HG03565 (cell line): ENCODE measurements around the gene CRKL.
"Not testable (repeated sequence)": the region's sequence is repeated elsewhere in the genome, so short reads cannot be mapped to it uniquely, and the experiment has no call there.

Experiments used
- ATAC-seq: cut with Tn5 transposase; IDR thresholded peaks from one replicate; pipeline ENCODE4 v1.9.1; 2021; ENCODE audit warnings: mild to moderate bottlenecking, moderate library complexity; ENCODE audit not compliant: unreplicated experiment

Gene CRKL

DNA sequence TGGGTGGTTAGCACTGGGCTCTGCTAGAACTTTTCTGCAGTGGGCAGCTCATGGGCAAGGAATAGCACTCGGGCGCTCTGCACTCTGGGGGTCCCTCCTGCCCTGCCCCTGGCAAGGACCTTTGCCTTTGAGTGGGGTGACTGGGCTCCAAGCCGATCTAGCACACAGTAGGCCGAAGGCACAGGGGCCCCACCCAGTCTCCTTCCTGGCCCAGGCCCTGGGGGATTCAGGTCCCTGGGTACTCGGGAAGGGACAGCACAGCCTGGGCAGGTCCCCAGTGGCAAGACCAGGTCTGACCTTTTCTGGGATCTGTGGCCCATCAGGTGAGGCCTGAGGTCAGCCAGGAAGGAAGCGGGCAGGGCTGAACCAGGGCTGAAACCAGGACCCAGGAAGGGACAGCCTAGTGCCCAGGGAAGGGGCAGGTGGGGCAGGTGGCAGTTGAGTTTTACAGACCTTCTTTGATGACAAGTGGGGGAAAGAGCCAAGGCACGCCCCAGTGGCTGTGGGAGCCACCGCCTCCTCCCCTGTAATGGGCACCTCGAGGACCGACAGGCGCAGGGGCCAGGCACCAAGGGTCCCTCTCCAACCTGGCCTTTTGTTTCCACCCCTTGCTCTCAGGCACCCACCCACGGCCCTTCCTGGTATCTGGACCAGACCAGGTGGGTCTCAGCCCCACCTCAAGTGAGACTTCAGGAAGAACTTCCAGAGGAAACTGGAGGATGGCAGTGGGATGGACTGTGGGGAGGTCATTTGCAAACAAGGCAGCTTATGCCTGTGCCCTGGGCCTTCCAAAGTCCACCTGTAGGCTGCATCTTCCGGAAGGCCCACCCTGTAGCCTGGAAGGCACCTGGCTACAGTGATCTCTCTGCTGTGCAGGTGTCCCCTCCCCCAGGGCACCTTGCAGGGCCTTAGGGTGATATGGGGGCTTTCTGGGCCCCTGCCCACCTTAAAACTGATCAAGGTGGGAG lies 49.0 kb downstream of the CRKL start:
- no peak for ATAC-seq

DNA sequence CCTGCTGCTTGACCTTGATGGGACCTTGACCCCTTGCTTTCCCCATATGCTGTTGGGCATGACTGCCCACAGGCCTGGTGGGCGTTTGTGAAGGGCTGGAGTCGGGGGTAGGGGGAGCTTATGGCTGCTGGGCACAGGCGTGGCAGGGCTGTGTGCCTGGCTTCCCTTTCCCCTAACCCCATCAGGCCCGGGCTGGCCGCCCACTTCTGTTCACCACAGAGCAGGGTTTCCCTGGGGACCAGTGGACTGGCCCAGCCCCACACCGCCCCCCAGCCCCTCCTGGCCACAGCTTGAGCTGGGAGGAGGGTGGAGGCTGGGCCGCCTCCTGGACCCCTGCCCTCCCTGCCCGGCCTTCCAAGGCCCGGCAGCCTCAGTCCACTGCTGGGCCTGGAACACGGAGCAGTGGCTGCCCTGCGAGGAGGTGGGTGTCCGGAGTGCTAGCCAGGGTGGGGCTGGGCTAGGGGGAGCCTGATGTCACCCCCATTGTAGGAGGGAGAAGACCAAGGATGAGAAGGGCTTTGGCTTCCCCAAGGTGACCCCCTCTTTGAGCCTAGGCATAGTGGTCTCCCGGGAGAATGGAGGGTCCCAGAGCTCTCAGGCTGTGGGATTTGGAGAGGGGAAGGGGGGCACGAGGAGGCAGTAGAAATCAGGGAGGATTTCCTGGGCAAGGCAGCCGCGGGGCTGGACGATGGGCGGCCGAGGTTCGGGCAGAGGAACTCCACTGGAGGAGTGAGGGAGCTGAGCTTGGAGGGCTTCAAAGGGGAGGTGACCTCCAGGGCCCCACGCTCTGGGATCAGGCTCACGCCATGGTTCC lies 49.9 kb downstream of the CRKL start, which contains the start of gene AIFM3:
Gene AIFM3 (plus strand): TSS at position 373 of the 814 bp plus-strand sequence. CDS start 690 bp downstream, outside the sequence.
- ATAC-seq = no peak

DNA sequence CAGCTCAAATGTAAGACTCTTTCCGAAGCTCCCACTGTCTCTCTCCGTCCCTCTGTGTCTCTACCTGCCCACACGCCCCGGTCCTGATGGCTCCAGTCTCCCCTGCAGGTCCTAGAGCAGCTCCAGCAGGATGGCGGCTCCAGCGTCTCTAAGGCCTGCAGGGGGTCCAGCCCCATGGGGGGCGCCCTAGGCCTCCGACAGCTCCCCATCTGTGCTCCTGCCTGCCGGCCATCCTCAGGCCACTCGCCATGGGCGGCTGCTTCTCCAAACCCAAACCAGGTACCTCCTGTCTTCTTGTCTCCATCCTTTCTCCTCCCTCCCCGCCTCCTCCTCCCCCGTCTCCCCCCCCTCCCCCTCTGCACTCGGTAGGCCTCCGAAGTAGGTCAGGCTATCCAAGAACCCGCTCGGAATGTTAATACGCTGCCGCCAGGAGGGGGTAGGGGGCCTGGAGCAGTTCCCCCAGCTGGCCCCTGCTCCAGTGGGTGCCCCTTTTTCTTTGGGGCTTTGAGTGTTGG lies 50.5 kb downstream of the CRKL start:
- ATAC-seq = no peak

DNA sequence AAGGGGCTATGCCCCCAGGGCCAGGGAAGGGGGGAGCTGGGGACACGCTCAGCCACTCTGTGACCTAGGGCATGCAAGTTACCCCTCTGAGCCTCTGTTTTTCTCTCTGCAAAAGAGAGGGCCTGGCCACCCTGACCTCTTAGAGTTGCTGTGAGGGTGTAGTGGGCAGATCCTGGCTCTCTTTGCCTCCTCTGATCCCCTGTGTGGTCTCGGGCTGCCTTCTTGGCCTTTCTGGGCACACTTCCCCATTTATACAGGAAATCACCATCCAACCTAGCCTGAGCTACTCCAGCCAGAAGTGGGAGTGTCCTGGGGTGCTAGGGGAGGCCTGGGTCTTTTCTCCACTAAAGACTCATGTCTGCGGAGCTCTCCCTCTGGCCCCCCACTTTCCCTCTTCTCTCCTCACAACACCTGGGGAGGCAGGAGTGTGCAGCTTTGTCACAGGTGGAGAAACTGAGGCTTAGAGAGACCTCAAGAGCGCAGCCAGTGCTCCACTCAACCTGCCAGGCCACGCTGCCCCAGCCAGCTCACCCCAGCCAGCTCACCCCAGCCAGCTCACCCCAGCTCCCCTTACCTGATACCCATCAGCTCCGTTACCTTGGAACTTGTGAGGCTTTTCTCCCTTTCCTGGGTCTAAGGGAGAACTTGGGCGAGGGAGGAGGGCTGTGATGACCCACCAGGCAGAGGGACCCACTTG lies 51.2 kb downstream of the CRKL start:
- no peak for ATAC-seq

DNA sequence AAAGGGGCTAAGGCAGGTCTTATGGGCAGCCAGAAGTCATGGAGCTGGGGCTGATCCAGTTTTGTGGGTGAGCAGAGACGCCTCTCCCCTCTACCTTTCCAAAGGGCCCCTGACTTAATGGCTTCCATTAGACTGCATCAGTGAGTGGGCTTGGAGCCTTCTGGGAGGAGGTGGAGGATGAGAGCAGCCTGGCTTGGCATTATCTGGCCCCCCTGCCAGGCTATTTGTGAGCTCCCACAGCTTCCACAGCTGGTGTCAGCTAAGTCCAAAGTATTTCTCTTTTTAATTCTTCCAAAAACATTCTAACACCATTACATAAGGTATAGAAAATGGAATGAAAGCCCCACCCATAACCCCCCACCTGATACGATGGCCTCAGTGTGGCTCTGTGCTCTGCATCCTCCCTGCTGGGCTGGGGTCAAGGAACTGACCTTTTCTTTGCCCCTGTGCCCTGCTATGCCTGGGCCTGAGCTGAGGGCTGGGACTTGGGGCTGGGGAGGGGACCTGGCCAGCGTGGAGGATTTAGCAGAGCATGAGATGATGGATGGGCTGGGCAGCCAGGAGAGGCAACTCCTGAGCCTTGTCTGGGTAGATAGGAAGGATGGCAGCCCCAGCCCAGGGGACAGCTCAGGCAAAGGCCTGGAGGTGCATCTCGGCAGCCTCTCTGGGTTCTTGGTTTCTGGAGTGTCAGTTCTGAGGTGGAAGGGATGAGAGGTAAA lies 53.9 kb downstream of the CRKL start:
- no peak for ATAC-seq

DNA sequence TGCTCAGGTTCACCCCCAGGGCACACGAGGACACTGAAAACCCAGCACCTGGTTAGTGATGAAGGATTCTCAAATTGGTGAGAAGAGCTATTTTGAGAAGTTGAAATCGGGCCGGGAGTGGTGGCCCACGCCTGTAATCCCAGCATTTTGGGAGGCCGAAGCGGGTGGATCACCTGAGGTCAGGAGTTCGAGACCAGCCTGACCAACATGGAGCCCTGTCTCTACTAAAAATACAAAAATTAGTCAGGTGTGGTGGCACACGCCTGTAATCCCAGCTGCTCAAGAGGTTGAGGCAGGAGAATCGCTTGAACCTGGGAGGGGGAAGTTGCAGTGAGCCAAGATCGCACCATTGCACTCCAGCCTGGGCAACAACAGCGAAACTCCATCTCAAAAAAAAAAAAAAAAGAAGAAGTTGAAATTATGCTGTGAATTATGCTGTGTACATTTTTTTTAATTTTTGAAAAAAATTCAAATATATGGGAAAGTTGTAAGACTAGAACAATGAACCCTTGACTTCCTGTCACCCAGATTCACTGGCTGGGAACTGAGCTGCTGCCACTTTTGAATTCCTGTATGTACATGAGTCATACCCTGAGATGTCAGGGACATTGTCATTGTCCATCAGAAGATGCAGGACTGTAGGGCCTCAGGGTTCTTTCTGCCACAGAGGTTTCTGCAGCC lies 54.9 kb downstream of the CRKL start:
- ATAC-seq = not testable (repeated sequence)

DNA sequence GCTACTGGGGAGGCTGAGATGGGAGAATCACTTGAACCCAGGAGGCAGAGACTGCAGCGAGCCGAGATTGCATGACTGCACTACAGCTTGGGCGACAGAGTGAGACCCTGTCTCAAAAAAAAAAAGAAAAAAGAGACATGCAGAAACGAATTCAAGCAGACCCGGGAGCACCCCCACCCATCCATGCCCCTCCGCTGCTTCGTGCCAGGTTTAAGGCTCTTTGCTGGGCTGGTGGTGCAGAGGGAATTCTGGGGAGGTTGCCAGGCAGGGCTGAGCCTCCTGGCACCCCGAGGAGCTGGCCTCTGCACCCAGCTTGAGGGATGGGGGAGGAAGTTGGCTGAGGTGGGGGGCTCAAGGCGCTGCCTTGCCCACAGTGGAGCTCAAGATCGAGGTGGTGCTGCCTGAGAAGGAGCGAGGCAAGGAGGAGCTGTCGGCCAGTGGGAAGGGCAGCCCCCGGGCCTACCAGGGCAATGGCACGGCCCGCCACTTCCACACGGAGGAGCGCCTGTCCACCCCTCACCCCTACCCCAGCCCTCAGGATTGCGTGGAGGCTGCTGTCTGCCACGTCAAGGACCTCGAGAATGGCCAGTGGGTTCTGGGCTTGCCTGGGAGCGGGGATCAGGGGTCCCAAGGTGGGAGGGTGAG lies 55.8 kb downstream of the CRKL start:
- no peak for ATAC-seq

DNA sequence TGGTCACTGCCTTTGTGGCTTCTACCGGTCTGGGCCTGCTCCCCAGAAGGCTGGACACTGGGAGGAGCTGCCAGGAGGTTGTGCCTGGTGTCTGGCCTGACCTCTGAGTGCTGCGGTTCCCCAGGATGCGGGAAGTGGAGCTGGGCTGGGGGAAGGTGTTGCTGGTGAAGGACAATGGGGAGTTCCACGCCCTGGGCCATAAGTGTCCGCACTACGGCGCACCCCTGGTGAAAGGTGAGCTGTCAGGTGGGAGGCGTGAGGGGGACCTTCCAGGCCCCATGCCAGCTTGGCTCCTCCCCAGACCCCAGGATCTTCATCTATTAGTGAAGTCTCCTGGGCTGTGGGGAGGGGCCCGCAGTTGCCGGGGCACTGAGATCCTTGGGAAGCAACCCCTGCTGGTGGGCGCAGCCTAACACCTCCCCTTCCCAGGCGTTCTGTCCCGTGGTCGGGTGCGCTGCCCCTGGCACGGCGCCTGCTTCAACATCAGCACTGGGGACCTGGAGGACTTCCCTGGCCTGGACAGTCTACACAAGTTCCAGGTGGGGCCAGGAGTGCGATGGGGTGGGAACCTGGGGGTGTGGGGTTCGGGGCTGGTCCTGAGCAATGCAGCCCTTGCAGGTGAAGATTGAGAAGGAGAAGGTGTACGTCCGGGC lies 56.6 kb downstream of the CRKL start:
- ATAC-seq = no peak

DNA sequence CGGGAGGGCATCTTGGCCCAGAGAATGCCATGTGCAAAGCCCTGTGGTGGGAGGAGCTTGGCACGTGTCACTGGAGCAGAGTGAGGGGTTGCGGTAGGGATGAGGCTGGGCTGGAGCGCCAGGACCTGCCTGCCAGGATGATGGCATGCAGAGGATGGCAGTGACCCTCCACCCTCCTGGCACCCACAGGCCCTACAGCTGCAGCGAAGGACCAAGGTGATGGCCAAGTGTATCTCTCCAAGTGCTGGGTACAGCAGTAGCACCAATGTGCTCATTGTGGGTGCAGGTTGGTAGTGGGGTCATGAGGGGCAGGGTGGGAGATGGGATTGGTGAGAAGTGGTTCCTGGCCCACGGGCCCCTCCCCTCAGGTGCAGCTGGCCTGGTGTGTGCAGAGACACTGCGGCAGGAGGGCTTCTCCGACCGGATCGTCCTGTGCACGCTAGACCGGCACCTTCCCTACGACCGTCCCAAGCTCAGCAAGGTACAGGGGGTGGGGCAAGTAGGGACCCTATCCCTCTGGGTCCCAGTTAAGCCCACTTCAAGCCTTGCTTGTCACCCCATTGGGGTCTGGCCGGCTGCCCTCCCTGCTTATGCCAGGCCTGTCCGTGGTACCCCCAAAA lies 57.2 kb downstream of the CRKL start:
- no peak for ATAC-seq

DNA sequence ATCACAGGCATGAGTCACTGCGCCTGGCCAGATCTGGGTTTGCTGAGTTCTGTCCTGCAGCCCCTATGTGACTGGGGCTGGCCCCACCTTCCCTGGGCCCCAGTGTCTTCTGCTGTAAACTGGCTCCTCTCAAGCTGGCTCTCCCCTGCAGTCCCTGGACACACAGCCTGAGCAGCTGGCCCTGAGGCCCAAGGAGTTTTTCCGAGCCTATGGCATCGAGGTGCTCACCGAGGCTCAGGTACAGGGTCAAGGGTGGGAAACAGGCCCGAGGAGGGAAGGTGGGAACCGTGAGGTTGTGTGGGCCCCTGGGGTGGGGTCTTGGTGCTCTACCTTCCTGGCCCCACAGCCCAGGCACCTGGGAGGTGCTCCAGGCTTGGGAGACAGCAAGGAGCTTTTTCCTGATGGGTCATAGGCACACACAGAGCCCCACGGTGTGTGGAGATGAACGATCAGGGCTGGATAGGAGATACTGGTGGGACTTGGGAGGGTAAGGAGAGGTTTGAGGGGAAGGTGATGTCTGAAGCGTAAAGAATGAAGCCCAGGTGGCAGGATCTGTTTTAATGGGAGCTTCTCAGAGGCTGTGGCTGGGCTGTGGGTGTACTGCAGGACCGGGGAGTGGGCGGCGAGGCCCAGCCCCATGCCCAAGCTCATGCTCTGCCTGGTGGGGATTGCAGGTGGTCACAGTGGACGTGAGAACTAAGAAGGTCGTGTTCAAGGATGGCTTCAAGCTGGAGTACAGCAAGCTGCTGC lies 58.5 kb downstream of the CRKL start:
- ATAC-seq = no peak

DNA sequence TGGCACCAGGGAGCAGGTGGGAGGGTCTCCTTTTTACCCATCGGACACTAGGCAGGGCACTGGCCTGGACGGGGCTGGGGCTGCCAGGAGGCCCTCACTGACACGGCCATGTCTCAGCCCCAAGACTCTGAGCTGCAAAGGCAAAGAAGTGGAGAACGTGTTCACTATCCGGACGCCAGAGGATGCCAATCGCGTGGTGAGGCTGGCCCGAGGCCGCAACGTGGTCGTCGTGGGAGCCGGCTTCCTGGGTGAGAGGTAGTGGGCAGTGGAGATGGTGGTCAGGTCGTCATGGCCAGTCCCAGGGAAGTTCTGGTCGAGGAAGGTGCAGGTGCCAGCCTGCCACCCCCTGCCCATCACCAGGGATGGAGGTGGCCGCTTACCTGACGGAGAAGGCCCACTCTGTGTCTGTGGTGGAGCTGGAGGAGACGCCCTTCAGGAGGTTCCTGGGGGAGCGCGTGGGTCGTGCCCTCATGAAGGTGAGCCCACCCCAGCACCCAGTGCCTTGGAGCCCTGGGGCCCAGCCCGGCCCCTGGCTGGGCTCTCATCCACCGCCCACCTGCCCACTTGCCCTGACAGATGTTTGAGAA lies 59.2 kb downstream of the CRKL start:
- no peak for ATAC-seq

DNA sequence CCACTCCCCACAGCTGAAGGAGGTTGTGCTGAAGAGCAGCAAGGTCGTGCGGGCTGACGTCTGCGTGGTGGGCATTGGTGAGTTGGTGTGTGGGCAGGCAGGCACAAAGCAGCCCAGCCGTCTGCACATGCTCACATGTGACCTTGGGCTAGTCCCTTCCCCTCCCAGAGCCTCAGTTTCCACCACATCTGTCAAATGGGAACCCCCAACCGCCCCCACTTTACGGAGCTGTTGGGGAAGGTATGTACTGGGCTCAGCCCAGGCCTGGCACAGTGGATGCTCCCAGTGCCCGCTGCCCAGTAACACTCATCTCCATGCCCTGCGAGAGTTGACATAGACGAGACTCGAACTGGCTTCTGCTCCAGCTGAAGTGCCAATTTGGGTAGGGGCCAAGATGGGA lies 59.8 kb downstream of the CRKL start:
- no peak for ATAC-seq

DNA sequence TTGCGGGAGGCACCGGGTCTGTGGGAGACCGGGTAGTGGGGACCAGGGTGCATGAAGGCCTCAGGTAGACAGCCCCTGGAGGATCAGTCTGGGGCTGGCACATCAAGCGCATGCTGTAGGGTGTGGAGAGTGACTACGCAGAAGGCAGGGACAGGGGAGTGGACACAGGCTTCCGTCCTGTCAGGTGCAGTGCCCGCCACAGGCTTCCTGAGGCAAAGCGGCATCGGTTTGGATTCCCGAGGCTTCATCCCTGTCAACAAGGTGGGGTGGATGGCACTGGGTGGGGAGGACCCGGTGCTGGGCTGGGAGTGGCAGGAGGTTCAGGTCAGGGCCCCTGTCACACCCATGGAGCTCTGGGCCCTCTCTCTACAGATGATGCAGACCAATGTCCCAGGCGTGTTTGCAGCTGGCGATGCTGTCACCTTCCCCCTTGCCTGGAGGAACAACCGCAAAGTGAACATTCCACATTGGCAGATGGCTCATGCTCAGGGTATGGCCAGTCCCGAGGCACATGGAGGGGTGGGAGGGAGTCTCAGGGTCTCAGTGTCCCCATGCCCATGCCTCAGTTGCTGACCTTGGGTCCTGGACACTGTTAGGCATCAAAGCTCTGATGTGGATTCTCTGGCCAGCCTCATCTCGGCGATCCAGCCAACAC lies 60.4 kb downstream of the CRKL start:
- ATAC-seq = no peak

DNA sequence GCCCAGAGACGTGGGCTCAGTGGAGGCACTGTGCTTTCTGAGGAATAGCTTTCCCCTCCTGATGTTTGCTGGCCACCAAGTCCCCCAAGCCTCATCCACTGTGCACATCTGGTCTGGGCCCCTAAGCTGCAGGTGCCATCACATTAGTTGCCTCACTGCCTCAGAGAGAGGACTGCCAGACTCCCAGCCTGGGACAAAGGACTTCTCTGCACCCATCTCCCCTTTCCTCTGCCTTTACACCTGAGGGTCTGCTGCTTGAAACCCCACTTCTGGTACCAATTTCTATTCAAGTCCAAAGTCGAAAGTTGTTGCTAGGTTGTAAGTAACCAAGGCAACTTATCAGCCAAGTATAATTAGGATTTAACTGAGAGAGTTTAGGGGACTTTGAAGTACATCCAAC lies 61.2 kb downstream of the CRKL start:
- ATAC-seq = no peak

DNA sequence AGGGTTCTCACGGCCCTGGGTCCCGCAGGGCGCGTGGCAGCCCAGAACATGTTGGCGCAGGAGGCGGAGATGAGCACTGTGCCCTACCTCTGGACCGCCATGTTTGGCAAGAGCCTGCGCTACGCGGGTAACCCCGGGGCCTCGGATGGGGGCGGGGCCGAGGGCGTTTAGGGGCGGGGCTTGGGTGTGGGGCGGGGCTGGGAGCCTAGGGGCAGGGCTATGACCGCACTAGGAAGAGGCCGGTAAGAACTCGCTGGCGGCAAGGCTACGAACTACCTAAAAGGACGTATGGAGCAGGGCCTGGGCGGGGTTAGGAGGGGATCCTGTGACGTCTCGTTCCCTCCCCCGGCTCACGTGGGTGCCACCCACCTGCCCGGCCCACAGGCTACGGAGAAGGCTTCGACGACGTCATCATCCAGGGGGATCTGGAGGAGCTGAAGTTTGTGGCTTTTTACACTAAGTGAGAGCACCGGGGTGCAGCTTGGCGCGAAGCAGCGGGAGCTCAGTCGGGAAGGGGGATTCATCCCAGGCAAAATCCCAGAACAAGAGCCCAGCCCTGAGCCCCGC lies 62.1 kb downstream of the CRKL start:
- no peak for ATAC-seq

DNA sequence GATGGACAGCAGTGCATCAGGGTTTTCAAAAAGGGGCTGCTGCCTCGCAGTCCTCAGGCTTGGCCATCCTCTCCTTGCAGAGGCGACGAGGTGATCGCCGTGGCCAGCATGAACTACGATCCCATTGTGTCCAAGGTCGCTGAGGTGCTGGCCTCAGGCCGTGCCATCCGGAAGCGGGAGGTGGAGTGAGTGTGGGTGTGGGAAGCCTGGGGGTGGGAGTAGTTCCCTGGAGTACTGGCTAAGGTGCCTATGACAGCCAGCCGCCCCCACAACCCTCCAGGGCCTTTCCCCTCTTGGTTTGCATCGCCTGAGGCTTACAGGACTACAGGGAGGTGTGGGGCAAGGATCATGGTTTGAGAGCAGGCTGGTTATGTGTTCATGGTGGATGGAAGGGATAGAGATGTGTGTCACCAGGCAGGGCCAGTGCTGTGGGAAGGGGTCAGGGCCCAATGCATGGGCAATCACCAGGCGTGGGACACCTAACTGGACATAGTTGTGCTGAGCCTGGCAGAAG lies 62.8 kb downstream of the CRKL start:
- ATAC-seq = no peak
